GM21381 (cell line): ENCODE data around the gene THSD8.

Source experiments
- ATAC-seq: cut with Tn5 transposase; IDR thresholded peaks from one replicate; pipeline ENCODE4 v1.9.1; 2021; ENCODE audit warnings: mild to moderate bottlenecking, moderate library complexity; ENCODE audit not compliant: unreplicated experiment

The THSD8 gene

DNA sequence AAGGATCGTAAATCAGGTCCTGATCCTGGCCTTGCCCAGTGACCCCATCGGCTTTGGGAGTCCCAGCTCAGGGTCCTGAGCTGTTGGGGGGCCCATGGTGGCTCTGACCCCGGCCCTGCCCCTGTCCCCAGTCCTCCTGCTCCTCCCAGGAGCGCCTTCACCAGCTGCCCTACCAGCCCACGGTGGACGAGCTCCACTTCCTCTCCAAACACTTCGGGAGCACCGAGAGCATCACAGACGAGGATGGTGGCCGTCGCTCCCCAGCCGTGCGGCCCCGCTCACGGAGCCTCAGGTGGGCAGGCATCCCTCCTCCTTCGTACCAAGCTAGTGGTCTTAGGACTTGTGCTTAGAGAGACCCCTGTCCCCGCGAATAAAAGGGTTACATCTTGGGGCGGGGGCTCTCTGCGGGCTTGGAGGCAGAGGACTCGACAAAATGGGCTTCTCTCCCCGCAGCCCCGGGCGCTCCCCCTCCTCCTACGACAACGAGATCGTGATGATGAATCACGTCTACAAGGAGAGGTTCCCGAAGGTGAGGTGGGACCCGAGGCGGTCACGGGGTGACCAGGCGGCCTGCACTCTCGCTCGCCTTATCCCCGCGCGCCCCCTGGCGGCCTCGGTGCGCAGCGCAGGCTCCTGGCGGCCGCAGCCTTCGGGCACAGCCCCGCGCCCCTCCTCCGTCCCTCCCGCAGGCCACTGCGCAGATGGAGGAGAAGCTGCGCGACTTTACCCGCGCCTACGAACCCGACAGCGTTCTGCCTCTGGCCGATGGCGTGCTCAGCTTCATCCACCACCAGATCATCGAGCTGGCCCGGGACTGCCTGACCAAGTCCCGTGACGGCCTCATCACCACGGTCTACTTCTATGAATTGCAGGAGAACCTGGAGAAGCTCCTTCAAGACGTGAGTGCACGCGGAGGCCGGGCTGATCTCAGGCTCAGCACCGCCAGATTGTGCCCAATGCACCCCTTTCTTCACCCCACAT, 45.6 kb downstream of the THSD8 start:
- no peak for ATAC-seq
